Measurements from ENCODE around the gene LAMA5. TPM values are rescaled to one million over a fixed set of nuclear protein-coding genes. Genes with fewer than 3 reads are reported as not detected.
A peak's percentile ranks its signal among the peaks of the same experiment; 100 is the strongest.

LAMA5 gene
- total RNA-seq, 1 experiment from 2014 or later = 321 TPM

- H3K27me3 ChIP-seq (ENCODE audit: insufficient read depth, low read length) = no peaks in the 10 kb centered on the region
- DNase-seq (ENCODE audit: low read depth, low spot score) (no peak), ATAC-seq (no peak)
- H3K4me1 ChIP-seq (ENCODE audit: control insufficient read depth in 1 of 2, insufficient read depth in 2 of 2, low read length in 2 of 2) = peaks cover 48 to 73% of the 10 kb centered on the region in 2 experiments
- no peak for TF ChIP-seq CBX3 (IDR thresholded peaks at IDR 0.05; ENCODE audit: low read depth)
- TF ChIP-seq ELF1 (IDR thresholded peaks at IDR 0.05; ENCODE audit: borderline replicate concordance, low read depth) = no peak
- TF ChIP-seq ZFX (IDR thresholded peaks at IDR 0.05) = no peak
- H3K9me3 ChIP-seq (ENCODE audit: control insufficient read depth in 1 of 2, insufficient read depth in 1 of 2, low read depth in 1 of 2, low read length in 2 of 2) = no peaks in the 10 kb centered on the region
- peak overlapping the region; percentile 99 for H3K27ac ChIP-seq (ENCODE audit: low read depth, low read length)
- peaks cover 3 to 25% of the 10 kb centered on the region in 2 experiments; a peak in 2 of 4 replicates for H3K36me3 ChIP-seq (ENCODE audit: control insufficient read depth in 1 of 2, insufficient read depth in 2 of 2, low read length in 2 of 2)
- ChIA-PET RAD21 (ENCODE audit: low non-redundant PET in 1 of 2, low total read pairs in 2 of 2, uncharacterized antibody in 2 of 2, unreplicated experiment in 2 of 2) (interaction anchor here in 1 of 2 experiments (0.5 kb wide), 1 partner anchor 47 kb away, joined by 8 read pairs; no protein-coding TSS in a partner anchor), POLR2A (no interaction called here), CTCF (no interaction called here)
- BruUV-seq (replicated peaks) = no TSS peak
- no peaks in the 10 kb centered on the region for H4K20me1 ChIP-seq (ENCODE audit: insufficient read depth)
- peaks cover 56% of the 10 kb centered on the region for H3K79me2 ChIP-seq (ENCODE audit: insufficient read depth, low read length)
- no peak overlapping the region for H2AFZ ChIP-seq (ENCODE audit: low read depth, low read length, poor library complexity, severe bottlenecking)
- H3K9me2 ChIP-seq (ENCODE audit: insufficient read depth) = no peaks in the 10 kb centered on the region
- H3K9ac ChIP-seq (ENCODE audit: low read length) = no peak overlapping the region
- intact Hi-C loops (cut with micrococcal nuclease) = no loop called here
- H3K4me3 ChIP-seq (replicated peaks in 1 of 2; ENCODE audit: low read depth in 1 of 2, low read length in 2 of 2) = no peak overlapping the region
- H3K4me2 ChIP-seq (ENCODE audit: low read length) = no peak overlapping the region
Measured at GRCh38 chr20:62352402-62353288, 14.5 kb downstream of the LAMA5 start.

- intact Hi-C loops (cut with micrococcal nuclease) = no loop called here
- Histone ChIP-seq H3K9ac (ENCODE audit: low read length) (peak overlapping the region; percentile 74), H3K79me2 (ENCODE audit: insufficient read depth, low read length) (peaks cover 47% of the 10 kb centered on the region), H3K4me3 (replicated peaks in 1 of 2; ENCODE audit: low read depth in 1 of 2, low read length in 2 of 2) (no peak overlapping the region), H4K20me1 (ENCODE audit: insufficient read depth) (no peaks in the 10 kb centered on the region), H3K36me3 (ENCODE audit: control insufficient read depth in 1 of 2, insufficient read depth in 2 of 2, low read length in 2 of 2) (peaks cover 3 to 29% of the 10 kb centered on the region in 2 experiments; a peak in 2 of 4 replicates), H3K27ac (ENCODE audit: low read depth, low read length) (peak overlapping the region; percentile 99), H3K4me1 (ENCODE audit: control insufficient read depth in 1 of 2, insufficient read depth in 2 of 2, low read length in 2 of 2) (peaks cover 40 to 64% of the 10 kb centered on the region in 2 experiments), H3K27me3 (ENCODE audit: insufficient read depth, low read length) (no peaks in the 10 kb centered on the region), H3K4me2 (ENCODE audit: low read length) (peak overlapping the region; percentile 89), H3K9me2 (ENCODE audit: insufficient read depth) (no peaks in the 10 kb centered on the region), H2AFZ (ENCODE audit: low read depth, low read length, poor library complexity, severe bottlenecking) (no peak overlapping the region), H3K9me3 (ENCODE audit: control insufficient read depth in 1 of 2, insufficient read depth in 1 of 2, low read depth in 1 of 2, low read length in 2 of 2) (no peaks in the 10 kb centered on the region)
- BruUV-seq (replicated peaks) = no TSS peak
- TF ChIP-seq JUND (IDR thresholded peaks at IDR 0.05) (no peak), EZH2phosphoT487 (IDR thresholded peaks at IDR 0.05; ENCODE audit: borderline replicate concordance) (no peak)
- ChIA-PET RAD21 (ENCODE audit: low non-redundant PET in 1 of 2, low total read pairs in 2 of 2, uncharacterized antibody in 2 of 2, unreplicated experiment in 2 of 2) (interaction anchor here in 1 of 2 experiments (0.5 kb wide), 1 partner anchor 48 kb away, joined by 8 read pairs; no protein-coding TSS in a partner anchor), POLR2A (no interaction called here), CTCF (no interaction called here)
- ATAC-seq = no peak
- no peak for DNase-seq (ENCODE audit: low read depth, low spot score)
Measured at GRCh38 chr20:62351469-62352401, 15.4 kb downstream of the LAMA5 start.
